GM12865 (cell line): ENCODE measurements around the gene CSNK1E.

ENCODE experiments used
- DNase-seq: peaks from one replicate; pipeline ENCODE4 v3.0.0; 2010; ENCODE audit warnings: low read depth
- H3K4me3 ChIP-seq: 2 replicates; pipeline ENCODE4 v1.5.1; 2011; ENCODE audit warnings: mild to moderate bottlenecking, low read depth, low read length, control low read depth
- TF ChIP-seq, protein P1 (sequence below): IDR thresholded peaks from 2 replicates; pipeline ENCODE4 v1.5.1; 2011; ENCODE audit warnings: low read length, control low read depth, low read depth, inconsistent platforms; ENCODE audit not compliant: insufficient read depth; ENCODE audit errors: missing control alignments

The CSNK1E gene

DNA sequence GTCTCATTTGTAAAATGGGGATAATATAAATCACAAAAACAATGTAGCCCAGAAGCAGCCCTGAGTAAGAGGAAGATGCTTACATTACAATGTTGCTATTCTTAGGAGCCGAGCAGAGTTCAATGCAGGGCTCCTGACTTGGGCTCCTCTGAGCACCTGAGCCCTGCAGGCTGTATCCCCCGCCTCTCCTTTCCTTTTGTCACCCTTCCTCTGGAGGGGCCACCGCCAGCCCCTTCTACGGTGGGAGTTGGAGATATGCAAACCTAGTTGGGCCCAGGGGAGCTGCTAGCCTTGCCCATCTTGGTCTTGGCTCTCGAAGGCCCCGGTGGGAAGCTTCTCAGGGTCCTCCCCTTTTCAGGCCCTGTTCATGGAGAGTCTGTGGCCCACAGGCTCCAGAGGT, 8.4 kb upstream of the CSNK1E start:
- TF ChIP-seq, protein P1, sequence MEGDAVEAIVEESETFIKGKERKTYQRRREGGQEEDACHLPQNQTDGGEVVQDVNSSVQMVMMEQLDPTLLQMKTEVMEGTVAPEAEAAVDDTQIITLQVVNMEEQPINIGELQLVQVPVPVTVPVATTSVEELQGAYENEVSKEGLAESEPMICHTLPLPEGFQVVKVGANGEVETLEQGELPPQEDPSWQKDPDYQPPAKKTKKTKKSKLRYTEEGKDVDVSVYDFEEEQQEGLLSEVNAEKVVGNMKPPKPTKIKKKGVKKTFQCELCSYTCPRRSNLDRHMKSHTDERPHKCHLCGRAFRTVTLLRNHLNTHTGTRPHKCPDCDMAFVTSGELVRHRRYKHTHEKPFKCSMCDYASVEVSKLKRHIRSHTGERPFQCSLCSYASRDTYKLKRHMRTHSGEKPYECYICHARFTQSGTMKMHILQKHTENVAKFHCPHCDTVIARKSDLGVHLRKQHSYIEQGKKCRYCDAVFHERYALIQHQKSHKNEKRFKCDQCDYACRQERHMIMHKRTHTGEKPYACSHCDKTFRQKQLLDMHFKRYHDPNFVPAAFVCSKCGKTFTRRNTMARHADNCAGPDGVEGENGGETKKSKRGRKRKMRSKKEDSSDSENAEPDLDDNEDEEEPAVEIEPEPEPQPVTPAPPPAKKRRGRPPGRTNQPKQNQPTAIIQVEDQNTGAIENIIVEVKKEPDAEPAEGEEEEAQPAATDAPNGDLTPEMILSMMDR: no peak
- no peak overlapping the region for H3K4me3 ChIP-seq
- no peak for DNase-seq

DNA sequence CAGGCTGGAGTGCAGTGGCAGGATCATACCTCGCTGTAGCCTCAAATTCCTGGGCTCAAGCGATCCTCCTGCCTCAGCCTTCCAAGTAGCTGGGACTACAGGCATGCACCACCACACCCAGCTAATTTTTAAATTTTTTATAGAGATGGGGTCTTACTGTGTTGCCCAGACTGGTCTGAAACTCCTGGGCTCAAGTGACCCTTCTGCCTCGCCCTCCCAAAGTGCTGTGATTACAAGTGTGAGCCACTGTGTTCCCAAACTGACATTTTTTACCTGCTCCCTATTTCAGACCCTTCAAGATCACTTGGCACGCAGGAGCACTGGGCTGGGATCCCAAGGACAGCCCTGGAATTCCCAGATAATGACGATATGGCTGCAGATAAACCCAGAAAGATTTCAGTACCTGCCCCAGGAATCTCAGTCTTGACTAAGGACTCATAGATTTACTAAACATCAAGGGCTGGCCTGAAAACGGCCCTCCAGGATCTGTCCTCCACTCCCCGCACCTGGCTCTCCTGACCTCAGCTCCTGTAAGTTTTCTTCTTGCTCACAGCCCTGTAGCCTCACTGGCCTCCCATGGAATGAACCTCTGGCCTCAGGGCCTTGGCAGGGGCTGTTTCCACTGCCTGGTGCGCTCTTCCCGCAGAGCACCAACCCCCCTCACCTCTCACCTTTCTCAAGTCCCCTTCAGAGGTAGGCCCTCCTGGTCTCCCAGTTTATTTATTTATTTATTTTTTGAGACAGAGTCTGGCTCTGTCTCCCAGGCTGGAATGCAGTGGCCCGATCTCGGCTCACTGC, 3.6 kb upstream of the CSNK1E start:
- no peak for DNase-seq
- TF ChIP-seq, protein P1: no peak
- no peak overlapping the region for H3K4me3 ChIP-seq

DNA sequence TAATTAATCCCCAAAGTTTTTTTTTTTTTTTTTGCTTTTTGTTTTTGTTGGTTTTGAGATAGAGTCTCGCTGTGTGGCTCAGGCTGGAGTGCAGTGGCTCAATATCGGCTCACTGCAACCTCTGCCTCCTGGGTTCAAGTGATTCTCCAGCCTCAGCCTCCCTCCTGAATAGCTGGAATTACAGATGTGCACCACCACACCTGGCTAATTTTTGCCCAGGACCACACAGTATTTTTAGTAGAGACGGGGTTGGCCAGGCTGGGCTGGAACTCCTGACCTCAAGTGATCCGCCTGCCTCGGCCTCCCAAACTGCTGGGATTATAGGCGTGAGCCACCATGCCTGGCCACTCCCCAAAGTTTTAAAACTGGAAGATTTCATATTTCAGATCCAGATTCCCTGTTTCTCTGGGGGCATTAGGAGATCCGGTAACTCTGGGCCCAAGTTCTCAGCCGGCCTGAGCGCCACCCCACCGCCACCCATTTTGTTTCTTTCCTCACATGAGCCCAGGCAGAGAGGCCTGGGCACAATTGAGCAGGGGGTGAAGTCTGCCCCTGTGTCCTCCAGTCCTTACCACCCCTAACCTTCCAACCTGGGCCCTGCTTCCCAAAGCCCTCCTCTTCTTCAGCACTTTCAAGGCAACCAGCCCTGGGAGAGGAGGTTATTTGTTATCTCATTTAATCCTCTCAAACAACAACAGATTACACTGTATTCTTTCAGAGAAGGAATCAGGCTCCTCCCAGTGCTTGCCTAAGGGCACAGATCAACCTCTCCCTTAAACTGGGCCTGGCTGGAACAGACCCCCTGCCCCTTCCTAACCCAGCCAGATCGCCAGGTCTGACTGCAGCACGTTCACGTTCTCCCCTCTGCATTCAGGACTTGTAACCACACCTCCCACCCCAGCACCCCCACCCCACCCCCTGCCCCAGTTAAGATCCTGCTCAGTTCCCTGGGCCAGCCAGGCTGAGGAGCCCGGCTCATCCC, 1.9 kb upstream of the CSNK1E start:
- no peak for DNase-seq
- no peak overlapping the region for H3K4me3 ChIP-seq
- TF ChIP-seq, protein P1: no peak

DNA sequence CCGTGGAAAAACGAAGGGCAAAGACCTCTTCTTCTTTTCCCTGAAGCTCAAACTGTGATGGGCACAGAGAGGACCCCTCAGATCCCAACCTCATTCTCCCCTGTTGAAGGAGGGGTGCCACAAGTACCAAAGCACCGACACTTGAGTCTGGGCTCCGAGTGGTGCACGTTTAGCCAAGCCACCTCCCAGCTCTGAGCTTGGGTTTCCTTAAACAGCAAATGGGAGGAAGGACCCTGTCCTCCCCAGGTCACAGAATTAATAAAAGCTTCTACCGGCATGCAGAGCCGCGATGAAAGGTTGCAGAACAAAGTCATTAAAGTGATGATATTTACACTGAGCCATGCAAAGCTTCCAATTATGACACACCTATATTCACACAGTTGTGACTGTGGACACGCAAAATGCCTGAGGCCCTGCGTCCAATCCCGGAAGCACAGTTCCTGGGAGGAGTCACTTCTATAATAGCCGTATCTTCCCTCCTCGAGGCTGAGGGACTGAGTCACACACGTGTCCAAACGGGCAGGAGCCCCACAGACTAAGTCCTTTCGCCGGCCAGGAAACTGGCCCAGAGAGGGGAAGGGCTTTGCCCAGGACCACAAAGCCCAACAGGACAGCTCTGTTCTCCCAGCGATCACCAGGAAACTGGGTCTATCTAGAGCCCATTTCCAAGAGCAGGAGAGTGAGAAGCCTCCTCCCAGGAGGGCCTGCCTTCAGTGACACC, 922 bp upstream of the CSNK1E start:
- TF ChIP-seq, protein P1: no peak
- DNase-seq: no peak
- no peak overlapping the region for H3K4me3 ChIP-seq

DNA sequence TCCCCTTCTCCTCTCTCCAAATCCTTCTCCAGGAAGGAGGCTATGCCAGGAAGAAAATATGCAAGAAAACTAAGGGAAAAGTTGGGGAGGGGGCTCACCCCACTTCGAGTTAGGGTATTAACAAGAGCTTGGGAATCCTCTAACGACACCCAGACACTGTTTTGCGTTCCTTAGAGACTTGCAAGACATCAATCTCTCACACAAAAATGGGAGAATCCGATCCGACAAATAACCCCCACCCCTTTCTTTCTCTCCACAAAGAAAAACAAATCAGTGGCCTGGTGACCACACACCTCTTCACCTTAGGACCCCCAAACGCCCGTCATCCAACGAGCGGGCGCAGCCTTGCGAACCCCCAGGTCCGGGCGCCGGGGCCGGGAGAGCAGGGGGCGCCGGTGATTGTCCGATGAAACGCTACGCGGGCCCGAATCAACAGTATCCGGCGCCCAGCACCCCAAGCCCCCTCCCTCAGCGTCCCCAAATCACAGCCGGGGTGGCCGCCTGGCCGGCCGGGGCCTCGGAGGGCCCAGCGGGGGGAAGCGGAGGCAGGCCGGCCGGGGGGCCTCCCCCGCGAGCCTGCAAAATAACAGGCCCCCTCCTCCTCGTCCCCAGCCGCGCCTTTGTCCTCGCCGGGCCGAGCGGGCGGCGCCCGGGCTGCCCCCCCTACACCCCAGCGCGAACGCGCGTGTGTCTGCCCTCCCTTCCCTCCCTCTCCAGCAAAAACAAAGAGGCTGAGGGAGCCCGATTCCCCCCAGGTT, 690 bp downstream of the CSNK1E start:
- TF ChIP-seq, protein P1: no peak
- peak overlapping the region; percentile 82 for H3K4me3 ChIP-seq
- peak; percentile 60 for DNase-seq

DNA sequence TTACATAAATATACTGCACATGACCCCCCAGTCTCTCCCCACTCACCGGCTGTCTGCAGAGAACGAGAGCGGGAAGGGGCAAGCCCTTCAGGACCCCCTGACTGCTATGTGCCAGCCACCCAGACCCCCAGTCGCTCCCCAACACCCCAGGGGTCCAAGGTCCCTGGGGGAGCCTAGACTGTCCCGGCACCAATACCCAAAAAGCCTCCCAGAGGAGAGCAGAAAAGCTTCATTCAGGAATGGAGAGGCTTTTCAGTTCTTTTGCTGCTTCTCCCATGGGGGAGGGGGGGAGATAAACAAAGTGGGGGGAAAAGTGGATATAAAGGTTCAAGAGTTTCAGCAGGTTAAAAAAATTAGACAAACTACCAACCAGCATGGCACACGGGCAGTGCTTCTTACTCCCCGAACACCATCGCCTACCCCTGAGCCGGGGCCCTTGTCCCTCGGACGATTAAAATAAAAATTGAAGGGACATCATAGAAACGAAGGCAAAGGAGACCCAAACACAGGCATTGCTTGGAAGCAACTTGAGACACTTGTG, 1.3 kb downstream of the CSNK1E start:
- TF ChIP-seq, protein P1: no peak
- DNase-seq: no peak
- peak overlapping the region; percentile 82 for H3K4me3 ChIP-seq
